GM12878 (cell line): ENCODE results near the gene LTB. TPM values are rescaled to one million over a fixed set of nuclear protein-coding genes. Genes with fewer than 3 reads are reported as not detected.

ENCODE experiments used
- ATAC-seq: fragments of 200-7000 bp; cut with Tn5 transposase; 3 replicates; pipeline ENCODE4 v1.9.1; 2020; ENCODE audit warnings: mild to moderate bottlenecking, moderate library complexity
- BruUV-seq: library from RNA; stranded (reverse); fragments of 400-500 nt; replicated peaks from 2 replicates; lab custom pipeline; 2021; lab: Mats Ljungman, UMichigan
- CTCF ChIA-PET: fragments of 300-600 bp; sonication (Branson Sonifier 250); formaldehyde crosslinking; extraction: SDS; loops from one replicate; lab custom pipeline; 2021; ENCODE audit warnings: inconsistent platforms; lab: Yijun Ruan, JAX
- POLR2A ChIA-PET: fragments of 350-600 bp; formaldehyde crosslinking; extraction: SDS; loops from one replicate; lab custom pipeline; 2021; ENCODE audit warnings: inconsistent platforms; lab: Charles Lee
- RAD21 ChIA-PET: fragments of 300-600 bp; sonication (Branson Sonifier 250); formaldehyde crosslinking; loops from one replicate; lab custom pipeline; 2023; ENCODE audit warnings: antibody characterized with exemption; ENCODE audit not compliant: unreplicated experiment; lab: Charles Lee
- SMC1A ChIA-PET: fragments of 300-600 bp; sonication (Branson Sonifier 250); formaldehyde crosslinking; loops from one replicate; lab custom pipeline; 2023; ENCODE audit not compliant: unreplicated experiment, uncharacterized antibody; lab: Charles Lee
- DNase-seq: peaks from one replicate; pipeline ENCODE4 v3.0.0-alpha.2; 2011; ENCODE audit warnings: low read depth, low spot score
- FAIRE-seq: peaks from 3 replicates; lab custom pipeline; 2011; peaks lifted over from hg19 to GRCh38; lab: Jason Lieb, UNC
- H2AFZ ChIP-seq: 2 replicates; pipeline ENCODE4 v1.6.0; 2011; ENCODE audit warnings: low read depth, low read length, control low read depth; ENCODE audit not compliant: control insufficient read depth
- H3K27ac ChIP-seq: 2 replicates; pipeline ENCODE4 v1.5.1; 2011; ENCODE audit warnings: control low read depth; ENCODE audit not compliant: control insufficient read depth, insufficient read depth
- H3K27me3 ChIP-seq, 2 experiments: replicated peaks in 1 of 2; 2 replicates each; pipeline versions ENCODE4 v1.6.0 to v1.6.1; 2011; ENCODE audit warnings: low read length in 1 of 2; ENCODE audit not compliant: control insufficient read depth in 2 of 2, insufficient read depth in 2 of 2
- H3K36me3 ChIP-seq, 2 experiments: 2 replicates each; pipeline ENCODE4 v1.5.1; 2011; ENCODE audit warnings: low read length in 1 of 2; ENCODE audit not compliant: control insufficient read depth in 2 of 2, insufficient read depth in 2 of 2
- H3K4me1 ChIP-seq: 2 replicates; pipeline ENCODE4 v1.6.1; 2011; ENCODE audit warnings: mild to moderate bottlenecking, low read length, moderate library complexity, mixed read lengths; ENCODE audit not compliant: control insufficient read depth, insufficient read depth
- H3K4me2 ChIP-seq: 2 replicates; pipeline ENCODE4 v1.6.0; 2011; ENCODE audit warnings: control low read depth; ENCODE audit not compliant: control insufficient read depth, insufficient read depth
- H3K4me3 ChIP-seq: fragments of 200-600 bp; sonication (generic); 2 replicates; pipeline ENCODE4 v1.5.1; 2016
- H3K79me2 ChIP-seq: 2 replicates; pipeline ENCODE4 v1.6.0; 2011; ENCODE audit warnings: low read length; ENCODE audit not compliant: control insufficient read depth, insufficient read depth
- H3K9ac ChIP-seq: 2 replicates; pipeline ENCODE4 v1.8.0; 2011; ENCODE audit warnings: low read length, control low read depth, mixed read lengths; ENCODE audit not compliant: control insufficient read depth, insufficient read depth
- H3K9me3 ChIP-seq: replicated peaks from 3 replicates; pipeline ENCODE4 v1.5.1; 2011; ENCODE audit warnings: mild to moderate bottlenecking, low read length; ENCODE audit not compliant: control insufficient read depth, insufficient read depth
- H4K20me1 ChIP-seq: 2 replicates; pipeline ENCODE4 v1.6.0; 2011; ENCODE audit not compliant: control insufficient read depth, insufficient read depth
- ASH2L ChIP-seq: fragments of 300-600, 200-600 bp; sonication (generic); IDR thresholded peaks from 2 replicates; pipeline ENCODE4 v1.6.1; 2017; ENCODE audit warnings: low read depth, mild to moderate bottlenecking, borderline replicate concordance
- ATF7 ChIP-seq: fragments of 450-650 bp; IDR thresholded peaks from 2 replicates; pipeline ENCODE4 v1.6.1; 2016; ENCODE audit warnings: low read depth, mild to moderate bottlenecking
- CREM ChIP-seq: IDR thresholded peaks from 2 replicates; pipeline ENCODE4 v1.6.1; 2014; ENCODE audit warnings: antibody characterized with exemption, low read depth
- EP300 ChIP-seq, 2 experiments: fragments of 150-350 bp in 1 of 2; IDR thresholded peaks; 2 replicates each; pipeline ENCODE4 v1.6.1; 2011 to 2012; ENCODE audit warnings: low read depth in 2 of 2, low read length in 2 of 2, borderline replicate concordance in 1 of 2, improper control_type of control experiment in 1 of 2, inconsistent platforms in 1 of 2; ENCODE audit not compliant: control insufficient read depth in 1 of 2
- ETV6 ChIP-seq, 2 experiments: fragments of 450-650 bp in 1 of 2; IDR thresholded peaks in 1 of 2; conservative IDR thresholded peaks in 1 of 2; 2 replicates each; pipeline ENCODE4 v1.6.1; 2014; ENCODE audit warnings: antibody characterized with exemption in 1 of 2, borderline replicate concordance in 1 of 2, low read depth in 1 of 2, mild to moderate bottlenecking in 1 of 2, moderate library complexity in 1 of 2
- MLLT1 ChIP-seq: fragments of 450-650 bp; IDR thresholded peaks from 2 replicates; pipeline ENCODE4 v1.6.1; 2016; ENCODE audit warnings: mild to moderate bottlenecking
- MYB ChIP-seq: fragments of 150-350 bp; IDR thresholded peaks from 2 replicates; pipeline ENCODE4 v1.6.1; 2014; ENCODE audit warnings: mild to moderate bottlenecking, low read depth, low read length, borderline replicate concordance
- PAX5 ChIP-seq: IDR thresholded peaks from 2 replicates; pipeline ENCODE4 v1.6.1; 2011; ENCODE audit warnings: low read depth, low read length, borderline replicate concordance
- POLR2A ChIP-seq: IDR thresholded peaks from 2 replicates; pipeline ENCODE4 v1.6.1; 2011; ENCODE audit warnings: low read depth, mild to moderate bottlenecking, low read length
- SIX5 ChIP-seq: IDR thresholded peaks from 2 replicates; pipeline ENCODE4 v1.6.1; 2011; ENCODE audit warnings: mild to moderate bottlenecking, low read depth, low read length, moderate library complexity; ENCODE audit not compliant: severe bottlenecking
- SP1 ChIP-seq: IDR thresholded peaks from one replicate; pipeline ENCODE4 v1.6.1; 2011; ENCODE audit warnings: low read depth, low read length
- WGBS: methylation state at CpG from one replicate; pipeline ENCODE4 v1.1.6; 2016; ENCODE audit warnings: low lambda C conversion rate; ENCODE audit not compliant: insufficient replicate concordance, insufficient coverage; ENCODE audit errors: missing lambda C conversion rate; 5-methylcytosine and 5-hydroxymethylcytosine counted together
- in situ Hi-C: fragments of 300-500 bp; cut with MboI; formaldehyde crosslinking; loops from 9 replicates; pipeline ENCODE4 v1.14.3; 2018; ENCODE audit warnings: mixed read lengths
- intact Hi-C: fragments of 100-400 bp; cut with micrococcal nuclease; formaldehyde crosslinking; loops from one replicate; pipeline ENCODE4 v1.14.2; 2022; ENCODE audit not compliant: unreplicated experiment
- polyA plus RNA-seq, 11 experiments: library from polyadenylated mRNA; depleted of rRNA in 4 of 11; unstranded in 6 of 11; stranded (reverse) in 5 of 11; fragments of >200 nt; fragmentation: Nextera tagmentation in 4 of 11; fragmentation: Illumina TruSeq in 1 of 11; extraction: Ambion mirVana in 4 of 11; extraction: Trizol in 1 of 11; gene quantifications; 1 replicate in 1 of 11; 2 replicates in 10 of 11; pipeline versions ENCODE4 v1.2.1 to v1.2.3, GENCODE V29; 2011 to 2016; ENCODE audit warnings: inconsistent platforms in 2 of 11, missing spikeins in 2 of 11, low read depth in 1 of 11
- total RNA-seq, 4 experiments: library from RNA; depleted of rRNA in 3 of 4; stranded (reverse); fragments of >200 nt in 3 of 4; fragmentation: Illumina TruSeq in 1 of 4; extraction: Trizol in 1 of 4; gene quantifications; 2 replicates each; pipeline versions ENCODE4 v1.2.1 to v1.2.3, GENCODE V29; 2013 to 2021
- TF ChIP-seq, protein P1 (sequence below): IDR thresholded peaks from 2 replicates; pipeline ENCODE4 v1.6.1; 2012; ENCODE audit warnings: improper control_type of control experiment, low read depth, low read length; ENCODE audit not compliant: insufficient replicate concordance

Gene LTB
- total and polyA plus RNA-seq, 10 of the 15 experiments (the other 5 are each of a cell fraction or from before 2014, with no cell fraction given): 0.71 to 74.3 (median 20.0) TPM

- TF ChIP-seq ATF7 (no peak), CREM (no peak), PAX5 (no peak), SP1 (no peak), MLLT1 (peak; percentile 79)
Measured at GRCh38 chr6:31620586-31621319, 38.5 kb upstream of the LTB start, which contains the start of gene PRRC2A (continued).

- DNase-seq: peak; percentile 96
- peak overlapping the region; percentile 98 for H3K27ac ChIP-seq
- peaks cover 4% of the 10 kb centered on the region; the same call in 1 of the 2 replicates for H4K20me1 ChIP-seq
- peak overlapping the region; percentile 77 for H2AFZ ChIP-seq
- intact Hi-C loops: loop anchor here (1.0 to 5.0 kb wide), 3 partner anchors 32 to 123 kb away; partner anchors contain the start of genes BAG6 and MICB
- CTCF ChIA-PET: interaction anchor here (0.7 to 1.0 kb wide), 2 partner anchors 22 to 23 kb away, joined by 3 to 4 read pairs; no protein-coding TSS in a partner anchor
- in situ Hi-C loops: no loop called here
- 0% methylated on average over 37 of the region's 50 CpGs for WGBS
- peaks cover 21% of the 10 kb centered on the region for H3K4me1 ChIP-seq
- no peaks in the 10 kb centered on the region for H3K9me3 ChIP-seq
- peak overlapping the region; percentile 77 for H3K9ac ChIP-seq
- H3K79me2 ChIP-seq: peaks cover 48% of the 10 kb centered on the region
- FAIRE-seq: peak; percentile 94
- H3K4me2 ChIP-seq: peak overlapping the region; percentile 80
- BruUV-seq: TSS peak; percentile 97
- SMC1A ChIA-PET: interaction anchor here (0.7 to 1.0 kb wide), 4 partner anchors 10 to 61 kb away, joined by 3 read pairs; partner anchors contain the start of genes GPANK1 and LY6G5C
- H3K27me3 ChIP-seq: no peaks in the 10 kb centered on the region
- peak; percentile 89 for ATAC-seq
- RAD21 ChIA-PET: interaction anchor here (0.5 kb wide), 1 partner anchor 24 kb away, joined by 3 read pairs; no protein-coding TSS in a partner anchor
- POLR2A ChIA-PET: interaction anchor here (0.6 to 1.0 kb wide), 7 partner anchors 40 to 163 kb away, joined by 3 to 4 read pairs (median 3); partner anchors contain the start of genes CLIC1, DDX39B and TNF
- peak overlapping the region; percentile 70 for H3K4me3 ChIP-seq
- peaks cover 11 to 20% of the 10 kb centered on the region in 2 experiments; a peak in 3 of 4 replicates for H3K36me3 ChIP-seq
- TF ChIP-seq EP300 (IDR thresholded peaks at IDR 0.05; ENCODE audit: borderline replicate concordance in 1 of 2, control insufficient read depth in 1 of 2, low read depth in 2 of 2, low read length in 2 of 2): peak in 1 of 2 experiments; percentile 35; a peak in 1 of 4 replicates
- TF ChIP-seq ASH2L: no peak
- TF ChIP-seq MYB: peak; percentile 93
- TF ChIP-seq, protein P1, sequence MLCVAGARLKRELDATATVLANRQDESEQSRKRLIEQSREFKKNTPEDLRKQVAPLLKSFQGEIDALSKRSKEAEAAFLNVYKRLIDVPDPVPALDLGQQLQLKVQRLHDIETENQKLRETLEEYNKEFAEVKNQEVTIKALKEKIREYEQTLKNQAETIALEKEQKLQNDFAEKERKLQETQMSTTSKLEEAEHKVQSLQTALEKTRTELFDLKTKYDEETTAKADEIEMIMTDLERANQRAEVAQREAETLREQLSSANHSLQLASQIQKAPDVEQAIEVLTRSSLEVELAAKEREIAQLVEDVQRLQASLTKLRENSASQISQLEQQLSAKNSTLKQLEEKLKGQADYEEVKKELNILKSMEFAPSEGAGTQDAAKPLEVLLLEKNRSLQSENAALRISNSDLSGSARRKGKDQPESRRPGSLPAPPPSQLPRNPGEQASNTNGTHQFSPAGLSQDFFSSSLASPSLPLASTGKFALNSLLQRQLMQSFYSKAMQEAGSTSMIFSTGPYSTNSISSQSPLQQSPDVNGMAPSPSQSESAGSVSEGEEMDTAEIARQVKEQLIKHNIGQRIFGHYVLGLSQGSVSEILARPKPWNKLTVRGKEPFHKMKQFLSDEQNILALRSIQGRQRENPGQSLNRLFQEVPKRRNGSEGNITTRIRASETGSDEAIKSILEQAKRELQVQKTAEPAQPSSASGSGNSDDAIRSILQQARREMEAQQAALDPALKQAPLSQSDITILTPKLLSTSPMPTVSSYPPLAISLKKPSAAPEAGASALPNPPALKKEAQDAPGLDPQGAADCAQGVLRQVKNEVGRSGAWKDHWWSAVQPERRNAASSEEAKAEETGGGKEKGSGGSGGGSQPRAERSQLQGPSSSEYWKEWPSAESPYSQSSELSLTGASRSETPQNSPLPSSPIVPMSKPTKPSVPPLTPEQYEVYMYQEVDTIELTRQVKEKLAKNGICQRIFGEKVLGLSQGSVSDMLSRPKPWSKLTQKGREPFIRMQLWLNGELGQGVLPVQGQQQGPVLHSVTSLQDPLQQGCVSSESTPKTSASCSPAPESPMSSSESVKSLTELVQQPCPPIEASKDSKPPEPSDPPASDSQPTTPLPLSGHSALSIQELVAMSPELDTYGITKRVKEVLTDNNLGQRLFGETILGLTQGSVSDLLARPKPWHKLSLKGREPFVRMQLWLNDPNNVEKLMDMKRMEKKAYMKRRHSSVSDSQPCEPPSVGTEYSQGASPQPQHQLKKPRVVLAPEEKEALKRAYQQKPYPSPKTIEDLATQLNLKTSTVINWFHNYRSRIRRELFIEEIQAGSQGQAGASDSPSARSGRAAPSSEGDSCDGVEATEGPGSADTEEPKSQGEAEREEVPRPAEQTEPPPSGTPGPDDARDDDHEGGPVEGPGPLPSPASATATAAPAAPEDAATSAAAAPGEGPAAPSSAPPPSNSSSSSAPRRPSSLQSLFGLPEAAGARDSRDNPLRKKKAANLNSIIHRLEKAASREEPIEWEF: no peak
- no peak for TF ChIP-seq ETV6 (conservative IDR thresholded peaks at IDR 0.05 in 1 of 2, IDR thresholded peaks at IDR 0.05 in 1 of 2; ENCODE audit: borderline replicate concordance in 1 of 2, low read depth in 1 of 2)
- peak; percentile 92 for TF ChIP-seq POLR2A
- no peak for TF ChIP-seq SIX5
Measured at GRCh38 chr6:31619805-31620585, 37.8 kb upstream of the LTB start.
